HepG2 (cell line): ENCODE data around the gene PTPN20.
"Not testable (repeated sequence)": the region's sequence is repeated elsewhere in the genome, so short reads cannot be mapped to it uniquely, and the experiment has no call there.

ENCODE experiments used
- ATRX ChIP-seq: sonication (generic); formaldehyde crosslinking; IDR thresholded peaks from 2 replicates; pipeline ENCODE4 v1.4.0; 2020; ENCODE audit warnings: missing genetic modification reagents, borderline replicate concordance
- CEBPB ChIP-seq: IDR thresholded peaks from 2 replicates; pipeline ENCODE4 v1.6.1; 2011; ENCODE audit warnings: low read depth, low read length, improper control_type of control experiment, borderline replicate concordance
- GABPA ChIP-seq, 2 experiments: IDR thresholded peaks; 2 replicates each; pipeline ENCODE4 v1.6.1; 2011 to 2016; ENCODE audit warnings: low read depth in 2 of 2, low read length in 1 of 2, missing biosample characterization in 1 of 2, missing genetic modification characterization in 1 of 2
- GRHL1 ChIP-seq: sonication (generic); formaldehyde crosslinking; conservative IDR thresholded peaks from 2 replicates; pipeline ENCODE4 v1.8.0; 2022; ENCODE audit warnings: missing genetic modification reagents
- MXI1 ChIP-seq: IDR thresholded peaks from 3 replicates; pipeline ENCODE4 v1.6.1; 2012; ENCODE audit warnings: low read depth, low read length, inconsistent platforms, borderline replicate concordance
- NFKB2 ChIP-seq: sonication (generic); formaldehyde crosslinking; IDR thresholded peaks from 2 replicates; pipeline ENCODE4 v1.4.0; 2020; ENCODE audit warnings: missing genetic modification reagents, borderline replicate concordance
- NFRKB ChIP-seq: fragments of 450-650 bp; IDR thresholded peaks from 2 replicates; pipeline ENCODE4 v1.6.1; 2017
- RFX5 ChIP-seq: IDR thresholded peaks from 2 replicates; pipeline ENCODE4 v1.6.1; 2011; ENCODE audit warnings: low read depth, low read length, improper control_type of control experiment
- SAFB2 ChIP-seq: sonication (generic); formaldehyde crosslinking; IDR thresholded peaks from 2 replicates; pipeline ENCODE4 v1.5.1; 2020; ENCODE audit warnings: missing genetic modification reagents, low read depth, mild to moderate bottlenecking, borderline replicate concordance
- ZBTB21 ChIP-seq: sonication (generic); formaldehyde crosslinking; IDR thresholded peaks from 2 replicates; pipeline ENCODE4 v1.4.0; 2020; ENCODE audit warnings: missing genetic modification reagents
- ZNF318 ChIP-seq: sonication (generic); formaldehyde crosslinking; IDR thresholded peaks from 2 replicates; pipeline ENCODE4 v1.4.0; 2020; ENCODE audit warnings: mild to moderate bottlenecking, missing genetic modification reagents
- ZNF75D ChIP-seq: sonication (generic); formaldehyde crosslinking; IDR thresholded peaks from 2 replicates; pipeline ENCODE4 v1.8.1; 2023; ENCODE audit warnings: missing genetic modification reagents, mild to moderate bottlenecking, borderline replicate concordance

GRCh38 chr10:46869716-46870115 lies 41.5 kb upstream of the PTPN20 start:
- not testable (repeated sequence) for TF ChIP-seq CEBPB; ATRX (CRISPR knock-in tag); ZNF75D (CRISPR knock-in tag); MXI1; ZNF318; NFRKB; GRHL1 (CRISPR knock-in tag); SAFB2 (CRISPR knock-in tag); RFX5; GABPA (IDR thresholded peaks at IDR 0.05; ENCODE audit: low read depth, low read length); GABPA (CRISPR knock-in tag; IDR thresholded peaks at IDR 0.05; ENCODE audit: low read depth); ZBTB21 (CRISPR knock-in tag); NFKB2 (CRISPR knock-in tag)
